Muscle layer of duodenum (tissue), 2 donors: ENCODE data around the gene INTS1.

Experiments used
- H3K27ac ChIP-seq: one replicate; pipeline ENCODE4 v1.7.0; 2013; ENCODE audit warnings: mild to moderate bottlenecking, low read length
- H3K27me3 ChIP-seq: one replicate; pipeline ENCODE4 v1.7.0; 2013; ENCODE audit warnings: low read depth, mild to moderate bottlenecking, control low read depth, low read length
- H3K36me3 ChIP-seq, 2 donors: one replicate each; pipeline ENCODE4 v1.7.0; 2013; ENCODE audit warnings: low read length in 2 of 2, control low read depth in 1 of 2, mild to moderate bottlenecking in 1 of 2; ENCODE audit not compliant: insufficient read depth in 2 of 2, control insufficient read depth in 1 of 2
- H3K4me1 ChIP-seq, 2 donors: one replicate each; pipeline ENCODE4 v1.7.0; 2013; ENCODE audit warnings: low read length in 2 of 2, mild to moderate bottlenecking in 2 of 2, control low read depth in 1 of 2, moderate library complexity in 1 of 2; ENCODE audit not compliant: insufficient read depth in 2 of 2, control insufficient read depth in 1 of 2
- H3K4me3 ChIP-seq, 2 donors: one replicate each; pipeline ENCODE4 v1.7.0; 2013; ENCODE audit warnings: low read length in 2 of 2, low read depth in 1 of 2, mild to moderate bottlenecking in 1 of 2
- H3K9me3 ChIP-seq, 2 donors: one replicate each; pipeline ENCODE4 v1.7.0; 2013; ENCODE audit warnings: low read length in 2 of 2, control low read depth in 1 of 2, mild to moderate bottlenecking in 1 of 2; ENCODE audit not compliant: control insufficient read depth in 1 of 2
- donor health status: healthy.

INTS1 gene

GRCh38 chr7:1498370-1499305 lies 5.6 kb downstream of the INTS1 start:
- peaks cover 6 to 22% of the 10 kb centered on the region in 2 donors for H3K4me1 ChIP-seq
- no peaks in the 10 kb centered on the region for H3K9me3 ChIP-seq
- peaks cover 17 to 82% of the 10 kb centered on the region in 2 donors for H3K36me3 ChIP-seq
- no peaks in the 10 kb centered on the region for H3K27me3 ChIP-seq
- no peak overlapping the region for H3K4me3 ChIP-seq
- no peak overlapping the region for H3K27ac ChIP-seq

GRCh38 chr7:1497293-1497927 lies 6.8 kb downstream of the INTS1 start:
- no peak overlapping the region for H3K4me3 ChIP-seq
- H3K36me3 ChIP-seq: peaks cover 17 to 90% of the 10 kb centered on the region in 2 donors

GRCh38 chr7:1496531-1497292 lies 7.5 kb downstream of the INTS1 start:
- Histone ChIP-seq H3K4me3 (no peak overlapping the region), H3K27ac (no peak overlapping the region), H3K27me3 (no peaks in the 10 kb centered on the region), H3K9me3 (no peaks in the 10 kb centered on the region), H3K4me1 (peaks cover 0 to 3% of the 10 kb centered on the region in 2 donors), H3K36me3 (peaks cover 19 to 90% of the 10 kb centered on the region in 2 donors)

More at GRCh38 chr7:1497293-1497927, 6.8 kb downstream of the INTS1 start:
- peaks cover 0 to 9% of the 10 kb centered on the region in 2 donors for H3K4me1 ChIP-seq
- no peak overlapping the region for H3K27ac ChIP-seq
- H3K27me3 ChIP-seq: no peaks in the 10 kb centered on the region
- no peaks in the 10 kb centered on the region for H3K9me3 ChIP-seq

GRCh38 chr7:1495564-1496242 lies 8.5 kb downstream of the INTS1 start:
- Histone ChIP-seq H3K9me3 (no peaks in the 10 kb centered on the region), H3K36me3 (peaks cover 20 to 92% of the 10 kb centered on the region in 2 donors), H3K27me3 (no peaks in the 10 kb centered on the region), H3K4me1 (no peaks in the 10 kb centered on the region), H3K27ac (no peak overlapping the region), H3K4me3 (no peak overlapping the region)

GRCh38 chr7:1494866-1495563 lies 9.2 kb downstream of the INTS1 start:
- H3K36me3 ChIP-seq: peaks cover 23 to 92% of the 10 kb centered on the region in 2 donors
- no peaks in the 10 kb centered on the region for H3K27me3 ChIP-seq
- no peaks in the 10 kb centered on the region for H3K9me3 ChIP-seq
- no peaks in the 10 kb centered on the region for H3K4me1 ChIP-seq
- H3K27ac ChIP-seq: no peak overlapping the region
- H3K4me3 ChIP-seq: no peak overlapping the region

- no peak overlapping the region for H3K27ac ChIP-seq
- no peaks in the 10 kb centered on the region for H3K9me3 ChIP-seq
- H3K27me3 ChIP-seq: no peaks in the 10 kb centered on the region
- no peak overlapping the region for H3K4me3 ChIP-seq
- no peaks in the 10 kb centered on the region for H3K4me1 ChIP-seq
- H3K36me3 ChIP-seq: peaks cover 23 to 92% of the 10 kb centered on the region in 2 donors
Observed at GRCh38 chr7:1494447-1494846, 9.7 kb downstream of the INTS1 start.

- Histone ChIP-seq H3K4me3 (no peak overlapping the region), H3K36me3 (peaks cover 26 to 95% of the 10 kb centered on the region in 2 donors)
Observed at GRCh38 chr7:1493571-1493970, 10.6 kb downstream of the INTS1 start.

GRCh38 chr7:1493129-1493528 lies 11.1 kb downstream of the INTS1 start:
- H3K36me3 ChIP-seq: peaks cover 29 to 97% of the 10 kb centered on the region in 2 donors
- H3K27me3 ChIP-seq: no peaks in the 10 kb centered on the region
- H3K9me3 ChIP-seq: no peaks in the 10 kb centered on the region
- H3K4me3 ChIP-seq: no peak overlapping the region
- no peaks in the 10 kb centered on the region for H3K4me1 ChIP-seq
- no peak overlapping the region for H3K27ac ChIP-seq

More at GRCh38 chr7:1493571-1493970, 10.6 kb downstream of the INTS1 start:
- Histone ChIP-seq H3K9me3 (no peaks in the 10 kb centered on the region), H3K27me3 (no peaks in the 10 kb centered on the region), H3K27ac (no peak overlapping the region), H3K4me1 (no peaks in the 10 kb centered on the region)

GRCh38 chr7:1492640-1493039 lies 11.5 kb downstream of the INTS1 start:
- no peak overlapping the region for H3K27ac ChIP-seq
- H3K4me1 ChIP-seq: no peaks in the 10 kb centered on the region
- peaks cover 24 to 97% of the 10 kb centered on the region in 2 donors for H3K36me3 ChIP-seq
- H3K9me3 ChIP-seq: no peaks in the 10 kb centered on the region
- no peak overlapping the region for H3K4me3 ChIP-seq
- H3K27me3 ChIP-seq: no peaks in the 10 kb centered on the region

GRCh38 chr7:1492221-1492620 lies 12.0 kb downstream of the INTS1 start:
- no peaks in the 10 kb centered on the region for H3K27me3 ChIP-seq
- no peaks in the 10 kb centered on the region for H3K4me1 ChIP-seq
- H3K36me3 ChIP-seq: peaks cover 24 to 97% of the 10 kb centered on the region in 2 donors
- H3K27ac ChIP-seq: no peak overlapping the region
- no peak overlapping the region for H3K4me3 ChIP-seq
- H3K9me3 ChIP-seq: no peaks in the 10 kb centered on the region
